SK-N-SH (cell line): ENCODE data around the gene CHSY1. TPM values are rescaled to one million over a fixed set of nuclear protein-coding genes. Genes with fewer than 3 reads are reported as not detected.
A peak's percentile ranks its signal among the peaks of the same experiment; 100 is the strongest.

Experiments used
- CTCF ChIA-PET: fragments of 300-600, 350-600 bp; formaldehyde crosslinking; extraction: SDS; loops from one replicate; lab custom pipeline; 2021; lab: Yijun Ruan, JAX
- POLR2A ChIA-PET: fragments of 350-600 bp; sonication (Branson Sonifier 250); formaldehyde crosslinking; extraction: SDS; loops from one replicate; lab custom pipeline; 2020; ENCODE audit warnings: antibody characterized with exemption, inconsistent platforms; lab: Yijun Ruan, JAX
- DNase-seq: peaks from one replicate; pipeline ENCODE4 v3.0.0; 2012
- H2AFZ ChIP-seq: fragments of 200-600 bp; sonication (generic); 2 replicates; pipeline ENCODE4 v1.8.1; 2016; ENCODE audit warnings: antibody characterized with exemption, mild to moderate bottlenecking, low read depth
- H3F3A ChIP-seq: fragments of 200-600 bp; sonication (generic); replicated peaks from 2 replicates; pipeline ENCODE3; 2016; ENCODE audit warnings: antibody characterized with exemption, mild to moderate bottlenecking; ENCODE audit not compliant: insufficient read depth
- H3K27ac ChIP-seq, 2 experiments: fragments of 200-500 bp in 1 of 2; fragments of 200-600 bp in 1 of 2; sonication (Bioruptor generic) in 1 of 2; sonication (generic), shearing (Covaris generic) in 1 of 2; 2 replicates each; pipeline versions ENCODE4 v1.5.1 to v1.6.1; 2014 to 2016; ENCODE audit warnings: low read depth in 2 of 2, inconsistent platforms in 1 of 2, low read length in 1 of 2, mild to moderate bottlenecking in 1 of 2, mixed read lengths in 1 of 2
- H3K27me3 ChIP-seq: fragments of 200-600 bp; sonication (generic), shearing (Covaris generic); 2 replicates; pipeline ENCODE4 v1.6.1; 2016; ENCODE audit warnings: mixed run types; ENCODE audit not compliant: insufficient read depth
- H3K36me3 ChIP-seq, 2 experiments: fragments of 200-500 bp in 1 of 2; fragments of 200-600 bp in 1 of 2; sonication (Bioruptor generic) in 1 of 2; sonication (generic) in 1 of 2; replicated peaks in 1 of 2; 2 replicates each; pipeline versions ENCODE3 to v1.5.1; 2014 to 2016; ENCODE audit warnings: low read length in 1 of 2, mild to moderate bottlenecking in 1 of 2; ENCODE audit not compliant: insufficient read depth in 2 of 2, control insufficient read depth in 1 of 2
- H3K4me1 ChIP-seq, 2 experiments: fragments of 200-500 bp in 1 of 2; fragments of 200-600 bp in 1 of 2; sonication (Bioruptor generic) in 1 of 2; sonication (generic), shearing (Covaris generic) in 1 of 2; 2 replicates each; pipeline versions ENCODE4 v1.5.1 to v1.6.1; 2014 to 2016; ENCODE audit warnings: low read depth in 1 of 2, low read length in 1 of 2, mixed run types in 1 of 2; ENCODE audit not compliant: insufficient read depth in 2 of 2, control insufficient read depth in 1 of 2
- H3K4me2 ChIP-seq: fragments of 200-600 bp; sonication (generic), shearing (Covaris generic); 2 replicates; pipeline ENCODE4 v1.6.1; 2017; ENCODE audit warnings: mixed run types
- H3K4me3 ChIP-seq, 2 experiments: fragments of 200-500 bp in 1 of 2; fragments of 200-600 bp in 1 of 2; sonication (Bioruptor generic) in 1 of 2; sonication (generic), shearing (Covaris generic) in 1 of 2; 2 replicates each; pipeline versions ENCODE4 v1.5.1 to v1.8.1; 2014 to 2016; ENCODE audit warnings: low read depth in 2 of 2, inconsistent platforms in 1 of 2, low read length in 1 of 2, mild to moderate bottlenecking in 1 of 2, mixed read lengths in 1 of 2, moderate library complexity in 1 of 2
- H3K79me2 ChIP-seq: fragments of 200-600 bp; sonication (generic); 2 replicates; pipeline ENCODE4 v1.8.1; 2017; ENCODE audit warnings: mild to moderate bottlenecking; ENCODE audit not compliant: insufficient read depth
- H3K9ac ChIP-seq: fragments of 200-600 bp; sonication (generic); 2 replicates; pipeline ENCODE4 v1.6.1; 2017; ENCODE audit warnings: mixed run types
- H3K9me2 ChIP-seq: fragments of 200-600 bp; sonication (generic); 2 replicates; pipeline ENCODE4 v1.6.1; 2017; ENCODE audit warnings: mixed run types
- H3K9me3 ChIP-seq: fragments of 200-600 bp; sonication (generic); 2 replicates; pipeline ENCODE4 v1.6.1; 2017; ENCODE audit warnings: mixed run types, mild to moderate bottlenecking, moderate library complexity
- H4K20me1 ChIP-seq: fragments of 200-600 bp; sonication (generic); 2 replicates; pipeline ENCODE4 v1.6.1; 2017; ENCODE audit warnings: mild to moderate bottlenecking, mixed run types; ENCODE audit not compliant: insufficient read depth
- EP300 ChIP-seq, 2 experiments: IDR thresholded peaks; 2 replicates each; pipeline versions ENCODE4 v1.4.0 to v1.6.1; 2012; ENCODE audit warnings: borderline replicate concordance in 1 of 2, low read depth in 1 of 2, low read length in 1 of 2
- EZH2phosphoT487 ChIP-seq: fragments of 200-600 bp; sonication (generic); IDR thresholded peaks from 2 replicates; pipeline ENCODE4 v1.6.1; 2017; ENCODE audit warnings: low read depth, mixed run types, mild to moderate bottlenecking, antibody characterized with exemption, moderate library complexity, borderline replicate concordance
- FOSL2 ChIP-seq: IDR thresholded peaks from 2 replicates; pipeline ENCODE4 v1.4.0; 2012; ENCODE audit warnings: low read depth, mild to moderate bottlenecking, moderate library complexity, borderline replicate concordance
- FOXJ3 ChIP-seq: sonication (generic); formaldehyde crosslinking; IDR thresholded peaks from 2 replicates; pipeline ENCODE4 v1.5.1; 2020; ENCODE audit warnings: mild to moderate bottlenecking, missing genetic modification reagents
- GATA2 ChIP-seq: sonication (generic); formaldehyde crosslinking; IDR thresholded peaks from 2 replicates; pipeline ENCODE4 v1.5.0; 2020; ENCODE audit warnings: mild to moderate bottlenecking, missing genetic modification reagents
- JUND ChIP-seq: IDR thresholded peaks from 2 replicates; pipeline ENCODE4 v1.4.0; 2012
- MEF2A ChIP-seq: IDR thresholded peaks from 2 replicates; pipeline ENCODE4 v1.4.0; 2012; ENCODE audit warnings: low read depth, borderline replicate concordance
- MXI1 ChIP-seq: IDR thresholded peaks from 2 replicates; pipeline ENCODE4 v1.6.1; 2012; ENCODE audit warnings: mild to moderate bottlenecking, low read depth, low read length, improper control_type of control experiment
- NRF1 ChIP-seq: IDR thresholded peaks from 2 replicates; pipeline ENCODE4 v1.6.1; 2012; ENCODE audit warnings: low read depth, mild to moderate bottlenecking, low read length
- POLR2AphosphoS5 ChIP-seq: IDR thresholded peaks from 2 replicates; pipeline ENCODE4 v1.6.1; 2012; ENCODE audit warnings: low read depth, low read length
- RCOR1 ChIP-seq: fragments of 150-350 bp; IDR thresholded peaks from 2 replicates; pipeline ENCODE4 v1.6.1; 2017; ENCODE audit warnings: antibody characterized with exemption, low read length
- RXRA ChIP-seq: IDR thresholded peaks from 2 replicates; pipeline ENCODE4 v1.4.0; 2012; ENCODE audit warnings: low read depth, mild to moderate bottlenecking, borderline replicate concordance
- SIN3A ChIP-seq: IDR thresholded peaks from 2 replicates; pipeline ENCODE4 v1.6.1; 2012; ENCODE audit warnings: low read depth, mild to moderate bottlenecking, low read length, moderate library complexity, borderline replicate concordance
- SMC3 ChIP-seq: IDR thresholded peaks from 2 replicates; pipeline ENCODE4 v1.6.1; 2012; ENCODE audit warnings: low read depth, low read length, improper control_type of control experiment
- TEAD4 ChIP-seq: IDR thresholded peaks from 2 replicates; pipeline ENCODE4 v1.4.0; 2012; ENCODE audit warnings: mild to moderate bottlenecking, borderline replicate concordance; ENCODE audit not compliant: insufficient read depth
- WGBS: methylation state at CpG from one replicate; pipeline ENCODE4 v1.1.6; 2017; ENCODE audit warnings: low lambda C conversion rate; 5-methylcytosine and 5-hydroxymethylcytosine counted together
- polyA plus RNA-seq, 3 experiments: library from polyadenylated mRNA; depleted of rRNA; stranded (reverse); fragments of >200 nt; gene quantifications; 2 replicates each; pipeline ENCODE4 v1.2.3, GENCODE V29; 2012
- TF ChIP-seq, protein P1 (sequence below): fragments of 150-350 bp; IDR thresholded peaks from 2 replicates; pipeline ENCODE4 v1.6.1; 2017; ENCODE audit warnings: antibody characterized with exemption, low read length, low read depth, borderline replicate concordance
- TF ChIP-seq, protein P2 (sequence below): IDR thresholded peaks from 2 replicates; pipeline ENCODE4; 2012
- TF ChIP-seq, protein P3 (sequence below): fragments of 150-350 bp; IDR thresholded peaks from 2 replicates; pipeline ENCODE4 v1.6.1; 2016; ENCODE audit warnings: mild to moderate bottlenecking, low read depth, low read length
- TF ChIP-seq, protein P4 (sequence below): IDR thresholded peaks from 2 replicates; pipeline ENCODE4 v1.6.1; 2012; ENCODE audit warnings: mild to moderate bottlenecking, low read depth, low read length, moderate library complexity
- TF ChIP-seq, protein P5 (sequence below): IDR thresholded peaks from 2 replicates; pipeline ENCODE4 v1.4.0; 2012; ENCODE audit warnings: low read depth
- TF ChIP-seq, protein P6 (sequence below): IDR thresholded peaks from 2 replicates; pipeline ENCODE4 v1.4.0; 2012; ENCODE audit warnings: low read depth, borderline replicate concordance

The CHSY1 gene
- polyA plus RNA-seq, 1 of the 3 experiments (the other 2 are of a cell fraction), result 15.7 TPM

DNA sequence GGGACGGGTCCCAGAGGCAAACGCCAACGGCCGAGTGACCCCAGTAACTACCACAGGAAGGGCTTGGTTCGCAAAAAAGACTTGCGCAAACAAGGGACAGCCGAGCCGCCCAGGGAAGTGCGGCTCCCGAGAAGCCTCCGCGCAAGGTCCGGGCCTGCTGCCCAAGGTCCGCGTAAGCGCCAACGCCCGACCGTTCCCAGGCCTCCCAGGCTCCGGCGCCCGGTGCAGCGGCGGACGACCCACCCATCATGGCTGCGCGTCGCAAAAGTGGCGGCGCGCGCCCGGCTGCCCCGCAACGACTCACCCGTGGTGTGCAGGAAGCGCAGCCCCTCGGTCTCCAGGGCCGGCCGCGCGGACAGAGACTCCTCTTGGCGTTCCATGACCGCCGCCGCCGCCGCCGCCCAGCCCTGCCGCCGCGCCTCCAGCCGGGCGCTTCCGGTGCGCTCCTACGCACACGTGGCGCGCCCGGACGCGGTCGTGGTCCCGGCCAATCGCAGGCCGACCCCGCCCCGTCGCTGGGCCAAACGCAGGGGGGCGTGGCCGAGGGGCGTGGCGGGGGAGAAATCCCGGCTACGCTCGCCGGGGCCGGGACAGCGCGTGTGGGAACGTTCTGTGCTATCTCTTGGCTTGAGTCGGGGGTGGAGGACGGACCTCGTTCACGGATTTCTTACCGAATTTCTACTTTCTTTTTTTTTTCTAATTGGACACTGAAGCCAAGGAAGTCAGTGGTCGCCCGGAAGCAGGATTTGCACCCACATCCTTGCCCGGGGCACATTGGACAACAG is 25.4 kb upstream of the CHSY1 start, which contains the start of gene SELENOS:
TSS of gene SELENOS (minus strand) at position 448 of the 785 bp plus-strand sequence. CDS start at position 380, 68 bp downstream.
- WGBS, result under 1% methylated on average over 24 of the region's 91 CpGs
- Histone ChIP-seq H3F3A (peaks cover 19% of the 10 kb centered on the region), H3K79me2 (peaks cover 31% of the 10 kb centered on the region), H3K4me2 (peak within 1 kb of the TSS; percentile 79), H4K20me1 (peaks cover 13% of the 10 kb centered on the region), H3K27me3 (no peaks in the 10 kb centered on the region), H2AFZ (peak within 1 kb of the TSS; percentile 88; the same call in 1 of the 2 replicates), H3K36me3 (peaks cover 48 to 59% of the 10 kb centered on the region in 2 experiments), H3K4me3 (peak within 1 kb of the TSS; percentile 91 to 97), H3K9me3 (no peaks in the 10 kb centered on the region), H3K9me2 (no peaks in the 10 kb centered on the region), H3K27ac (peak within 1 kb of the TSS; percentile 75 to 86), H3K4me1 (peaks cover 3 to 32% of the 10 kb centered on the region in 2 experiments; a peak in 2 of 4 replicates), H3K9ac (peak within 1 kb of the TSS; percentile 89)
- CTCF ChIA-PET, result interaction anchor here (0.6 to 2.1 kb wide), 7 partner anchors 12 to 271 kb away, joined by 3 to 13 read pairs (median 4); partner anchors contain the start of gene SNRPA1
- POLR2A ChIA-PET, result no interaction called here
- DNase-seq, result peak; percentile 97
- TF ChIP-seq, protein P1, sequence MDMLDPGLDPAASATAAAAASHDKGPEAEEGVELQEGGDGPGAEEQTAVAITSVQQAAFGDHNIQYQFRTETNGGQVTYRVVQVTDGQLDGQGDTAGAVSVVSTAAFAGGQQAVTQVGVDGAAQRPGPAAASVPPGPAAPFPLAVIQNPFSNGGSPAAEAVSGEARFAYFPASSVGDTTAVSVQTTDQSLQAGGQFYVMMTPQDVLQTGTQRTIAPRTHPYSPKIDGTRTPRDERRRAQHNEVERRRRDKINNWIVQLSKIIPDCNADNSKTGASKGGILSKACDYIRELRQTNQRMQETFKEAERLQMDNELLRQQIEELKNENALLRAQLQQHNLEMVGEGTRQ, result peak; percentile 33; the same call in 1 of the 2 replicates
- no peak for TF ChIP-seq JUND
- TF ChIP-seq EP300 (IDR thresholded peaks at IDR 0.05; ENCODE audit: borderline replicate concordance in 1 of 2, low read depth in 1 of 2, low read length in 1 of 2), result peak in 1 of 2 experiments; percentile 43; a peak in 1 of 4 replicates
- TF ChIP-seq FOXJ3 (CRISPR knock-in tag), result no peak
- TF ChIP-seq, protein P2, sequence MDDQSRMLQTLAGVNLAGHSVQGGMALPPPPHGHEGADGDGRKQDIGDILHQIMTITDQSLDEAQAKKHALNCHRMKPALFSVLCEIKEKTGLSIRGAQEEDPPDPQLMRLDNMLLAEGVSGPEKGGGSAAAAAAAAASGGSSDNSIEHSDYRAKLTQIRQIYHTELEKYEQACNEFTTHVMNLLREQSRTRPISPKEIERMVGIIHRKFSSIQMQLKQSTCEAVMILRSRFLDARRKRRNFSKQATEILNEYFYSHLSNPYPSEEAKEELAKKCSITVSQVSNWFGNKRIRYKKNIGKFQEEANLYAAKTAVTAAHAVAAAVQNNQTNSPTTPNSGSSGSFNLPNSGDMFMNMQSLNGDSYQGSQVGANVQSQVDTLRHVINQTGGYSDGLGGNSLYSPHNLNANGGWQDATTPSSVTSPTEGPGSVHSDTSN, result no peak
- TF ChIP-seq SIN3A, result no peak; the same call in 1 of the 2 replicates
- TF ChIP-seq SMC3, result no peak
- TF ChIP-seq MEF2A, result no peak
- TF ChIP-seq FOSL2, result no peak
- TF ChIP-seq, protein P3, sequence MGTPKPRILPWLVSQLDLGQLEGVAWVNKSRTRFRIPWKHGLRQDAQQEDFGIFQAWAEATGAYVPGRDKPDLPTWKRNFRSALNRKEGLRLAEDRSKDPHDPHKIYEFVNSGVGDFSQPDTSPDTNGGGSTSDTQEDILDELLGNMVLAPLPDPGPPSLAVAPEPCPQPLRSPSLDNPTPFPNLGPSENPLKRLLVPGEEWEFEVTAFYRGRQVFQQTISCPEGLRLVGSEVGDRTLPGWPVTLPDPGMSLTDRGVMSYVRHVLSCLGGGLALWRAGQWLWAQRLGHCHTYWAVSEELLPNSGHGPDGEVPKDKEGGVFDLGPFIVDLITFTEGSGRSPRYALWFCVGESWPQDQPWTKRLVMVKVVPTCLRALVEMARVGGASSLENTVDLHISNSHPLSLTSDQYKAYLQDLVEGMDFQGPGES, result no peak
- TF ChIP-seq GATA2 (CRISPR knock-in tag), result 0 out of 2 replicates have a peak, but pooled peaks have one; percentile 9
- TF ChIP-seq, protein P4, sequence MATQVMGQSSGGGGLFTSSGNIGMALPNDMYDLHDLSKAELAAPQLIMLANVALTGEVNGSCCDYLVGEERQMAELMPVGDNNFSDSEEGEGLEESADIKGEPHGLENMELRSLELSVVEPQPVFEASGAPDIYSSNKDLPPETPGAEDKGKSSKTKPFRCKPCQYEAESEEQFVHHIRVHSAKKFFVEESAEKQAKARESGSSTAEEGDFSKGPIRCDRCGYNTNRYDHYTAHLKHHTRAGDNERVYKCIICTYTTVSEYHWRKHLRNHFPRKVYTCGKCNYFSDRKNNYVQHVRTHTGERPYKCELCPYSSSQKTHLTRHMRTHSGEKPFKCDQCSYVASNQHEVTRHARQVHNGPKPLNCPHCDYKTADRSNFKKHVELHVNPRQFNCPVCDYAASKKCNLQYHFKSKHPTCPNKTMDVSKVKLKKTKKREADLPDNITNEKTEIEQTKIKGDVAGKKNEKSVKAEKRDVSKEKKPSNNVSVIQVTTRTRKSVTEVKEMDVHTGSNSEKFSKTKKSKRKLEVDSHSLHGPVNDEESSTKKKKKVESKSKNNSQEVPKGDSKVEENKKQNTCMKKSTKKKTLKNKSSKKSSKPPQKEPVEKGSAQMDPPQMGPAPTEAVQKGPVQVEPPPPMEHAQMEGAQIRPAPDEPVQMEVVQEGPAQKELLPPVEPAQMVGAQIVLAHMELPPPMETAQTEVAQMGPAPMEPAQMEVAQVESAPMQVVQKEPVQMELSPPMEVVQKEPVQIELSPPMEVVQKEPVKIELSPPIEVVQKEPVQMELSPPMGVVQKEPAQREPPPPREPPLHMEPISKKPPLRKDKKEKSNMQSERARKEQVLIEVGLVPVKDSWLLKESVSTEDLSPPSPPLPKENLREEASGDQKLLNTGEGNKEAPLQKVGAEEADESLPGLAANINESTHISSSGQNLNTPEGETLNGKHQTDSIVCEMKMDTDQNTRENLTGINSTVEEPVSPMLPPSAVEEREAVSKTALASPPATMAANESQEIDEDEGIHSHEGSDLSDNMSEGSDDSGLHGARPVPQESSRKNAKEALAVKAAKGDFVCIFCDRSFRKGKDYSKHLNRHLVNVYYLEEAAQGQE, result no peak
- peak; percentile 49 for TF ChIP-seq POLR2AphosphoS5
- TF ChIP-seq MXI1, result peak; percentile 95
- no peak for TF ChIP-seq EZH2phosphoT487
- no peak for TF ChIP-seq RXRA
- TF ChIP-seq TEAD4, result no peak
- TF ChIP-seq RCOR1, result no peak
- TF ChIP-seq, protein P5, sequence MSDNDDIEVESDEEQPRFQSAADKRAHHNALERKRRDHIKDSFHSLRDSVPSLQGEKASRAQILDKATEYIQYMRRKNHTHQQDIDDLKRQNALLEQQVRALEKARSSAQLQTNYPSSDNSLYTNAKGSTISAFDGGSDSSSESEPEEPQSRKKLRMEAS, result no peak
- 0 out of 2 replicates have a peak, but pooled peaks have one; percentile 7 for TF ChIP-seq NRF1
- TF ChIP-seq, protein P6, sequence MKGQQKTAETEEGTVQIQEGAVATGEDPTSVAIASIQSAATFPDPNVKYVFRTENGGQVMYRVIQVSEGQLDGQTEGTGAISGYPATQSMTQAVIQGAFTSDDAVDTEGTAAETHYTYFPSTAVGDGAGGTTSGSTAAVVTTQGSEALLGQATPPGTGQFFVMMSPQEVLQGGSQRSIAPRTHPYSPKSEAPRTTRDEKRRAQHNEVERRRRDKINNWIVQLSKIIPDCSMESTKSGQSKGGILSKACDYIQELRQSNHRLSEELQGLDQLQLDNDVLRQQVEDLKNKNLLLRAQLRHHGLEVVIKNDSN, result peak; percentile 50; the same call in 1 of the 2 replicates
